GM12865 (cell line): ENCODE measurements around the gene ERCC8.

ENCODE experiments used
- DNase-seq: peaks from one replicate; pipeline ENCODE4 v3.0.0; 2010; ENCODE audit warnings: low read depth
- H3K4me3 ChIP-seq: 2 replicates; pipeline ENCODE4 v1.5.1; 2011; ENCODE audit warnings: mild to moderate bottlenecking, low read depth, low read length, control low read depth
- CTCF ChIP-seq: IDR thresholded peaks from 2 replicates; pipeline ENCODE4 v1.5.1; 2011; ENCODE audit warnings: low read length, control low read depth, low read depth, inconsistent platforms; ENCODE audit not compliant: insufficient read depth; ENCODE audit errors: missing control alignments

Gene ERCC8

GRCh38 chr5:60958088-60958487, 13.2 kb upstream of the ERCC8 start:
- no peak for DNase-seq
- no peak overlapping the region for H3K4me3 ChIP-seq
- TF ChIP-seq CTCF = no peak

- no peak for TF ChIP-seq CTCF
- H3K4me3 ChIP-seq = no peak overlapping the region
- no peak for DNase-seq
Measured at GRCh38 chr5:60955239-60955638, 10.4 kb upstream of the ERCC8 start.

- H3K4me3 ChIP-seq = no peak overlapping the region
- DNase-seq = no peak
- no peak for TF ChIP-seq CTCF
Measured at GRCh38 chr5:60948738-60949137, 3.9 kb upstream of the ERCC8 start.

GRCh38 chr5:60945813-60946187, 930 bp upstream of the ERCC8 start:
- DNase-seq = no peak
- peak overlapping the region; percentile 98 for H3K4me3 ChIP-seq
- no peak for TF ChIP-seq CTCF

GRCh38 chr5:60943624-60944023, 1.2 kb downstream of the ERCC8 start:
- TF ChIP-seq CTCF = no peak
- H3K4me3 ChIP-seq = peak overlapping the region; percentile 98
- DNase-seq = no peak

- TF ChIP-seq CTCF = no peak
- H3K4me3 ChIP-seq = no peak overlapping the region
- no peak for DNase-seq
Measured at GRCh38 chr5:60929024-60929423, 15.8 kb downstream of the ERCC8 start.

- no peak for TF ChIP-seq CTCF
- no peak overlapping the region for H3K4me3 ChIP-seq
- no peak for DNase-seq
Measured at GRCh38 chr5:60927450-60927849, 17.4 kb downstream of the ERCC8 start.
